Activated CD8-positive, alpha-beta memory T cell treated with anti-CD3 and anti-CD28 coated beads for 1 hour (primary cell): ENCODE data around the gene FGF10.

Experiments
- DNase-seq, 2 donors: peaks; one replicate each; pipeline ENCODE4 v3.0.0-alpha.2; 2020; ENCODE audit warnings: low read depth in 1 of 2; ENCODE audit errors: extremely low read depth in 1 of 2

The FGF10 gene

GRCh38 chr5:44358421-44358820 is 30.8 kb downstream of the FGF10 start:
- no peak for DNase-seq

- DNase-seq: no peak
Measured at GRCh38 chr5:44356231-44356630, 33.0 kb downstream of the FGF10 start.

- no peak for DNase-seq
Measured at GRCh38 chr5:44345871-44346270, 43.3 kb downstream of the FGF10 start.

DNA sequence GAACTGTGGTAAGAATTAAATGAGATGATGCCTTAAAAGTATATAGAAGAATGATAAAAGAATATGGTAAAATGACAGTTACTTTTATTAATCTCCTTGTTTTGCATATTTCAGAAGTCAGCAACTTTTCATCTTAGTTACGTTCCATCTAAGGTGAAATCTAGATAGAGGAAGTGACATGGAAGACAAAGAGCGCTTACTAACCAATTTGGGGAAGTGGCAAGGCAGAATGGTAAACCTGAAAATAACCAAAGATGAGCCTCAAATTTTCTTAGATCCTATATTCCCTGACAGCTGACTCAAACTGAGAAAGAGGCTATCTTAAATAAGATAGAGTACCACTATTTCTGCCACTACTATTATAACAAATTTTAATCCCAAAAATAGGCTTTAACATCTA is 52.5 kb downstream of the FGF10 start:
- no peak for DNase-seq

- no peak for DNase-seq
Measured at GRCh38 chr5:44334622-44335021, 54.6 kb downstream of the FGF10 start.

DNA sequence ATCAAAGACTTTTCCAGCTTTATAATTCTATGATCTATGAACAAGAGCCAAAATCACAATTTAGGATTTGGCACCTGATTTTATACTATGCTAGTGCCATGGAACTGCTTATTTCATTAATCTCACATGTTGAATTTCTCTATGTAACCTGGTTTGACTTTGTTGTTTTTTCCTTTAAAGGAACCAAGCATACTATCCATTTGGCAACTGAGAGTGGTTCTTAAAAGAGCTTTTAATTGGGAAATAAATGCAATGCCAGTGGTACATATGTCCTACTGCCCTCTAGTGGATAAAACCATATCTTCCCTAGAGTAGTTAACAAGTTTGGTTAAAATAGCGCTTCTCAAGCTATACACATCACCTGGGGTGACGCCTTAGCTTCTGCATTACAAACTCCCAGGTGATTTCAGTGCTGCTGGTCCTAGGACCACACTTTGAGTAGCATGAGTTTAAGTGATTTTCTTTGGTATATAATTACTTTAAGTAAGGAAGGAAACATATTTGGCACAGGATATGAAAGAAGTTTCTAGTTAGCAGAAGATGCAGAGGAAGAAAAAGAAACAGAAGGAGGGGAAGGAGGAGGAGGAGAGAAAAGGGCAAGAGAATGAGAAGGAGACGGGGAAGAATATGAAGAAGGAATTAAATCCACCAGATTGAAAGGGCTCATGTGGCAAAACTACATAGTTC is 56.8 kb downstream of the FGF10 start:
- no peak for DNase-seq

GRCh38 chr5:44331471-44332050 is 57.7 kb downstream of the FGF10 start:
- DNase-seq: no peak

GRCh38 chr5:44329716-44330115 is 59.5 kb downstream of the FGF10 start:
- DNase-seq: no peak

- no peak for DNase-seq
Measured at GRCh38 chr5:44321144-44321725, 68.0 kb downstream of the FGF10 start.

GRCh38 chr5:44320188-44320587 is 69.0 kb downstream of the FGF10 start:
- no peak for DNase-seq

- DNase-seq: no peak
Measured at GRCh38 chr5:44318883-44319282, 70.3 kb downstream of the FGF10 start.

- DNase-seq: no peak
Measured at GRCh38 chr5:44312374-44312773, 76.8 kb downstream of the FGF10 start.

- DNase-seq: no peak
Measured at GRCh38 chr5:44300551-44300950, 88.7 kb downstream of the FGF10 start.

- DNase-seq: no peak
Measured at GRCh38 chr5:44299394-44299793, 89.8 kb downstream of the FGF10 start.

DNA sequence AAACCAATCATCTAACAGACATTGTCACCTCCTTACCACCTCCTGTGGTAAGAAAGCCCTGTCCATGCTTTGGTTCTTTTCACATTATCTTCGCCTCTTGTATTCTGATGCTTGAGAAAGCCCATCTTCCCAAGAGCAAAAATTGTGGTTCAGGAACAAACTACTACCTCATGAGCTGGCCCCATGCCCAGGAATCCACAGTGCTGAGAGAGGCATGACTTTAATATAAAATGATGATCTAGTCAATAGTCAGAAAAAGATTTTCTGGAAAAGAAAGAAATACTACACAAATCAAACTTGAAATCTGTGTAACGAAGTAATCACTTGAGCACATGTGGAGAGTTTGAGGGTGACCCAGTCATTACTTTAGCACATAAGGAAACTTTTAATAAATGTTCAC is 94.7 kb downstream of the FGF10 start:
- no peak for DNase-seq

GRCh38 chr5:44292736-44293135 is 96.5 kb downstream of the FGF10 start:
- no peak for DNase-seq

DNA sequence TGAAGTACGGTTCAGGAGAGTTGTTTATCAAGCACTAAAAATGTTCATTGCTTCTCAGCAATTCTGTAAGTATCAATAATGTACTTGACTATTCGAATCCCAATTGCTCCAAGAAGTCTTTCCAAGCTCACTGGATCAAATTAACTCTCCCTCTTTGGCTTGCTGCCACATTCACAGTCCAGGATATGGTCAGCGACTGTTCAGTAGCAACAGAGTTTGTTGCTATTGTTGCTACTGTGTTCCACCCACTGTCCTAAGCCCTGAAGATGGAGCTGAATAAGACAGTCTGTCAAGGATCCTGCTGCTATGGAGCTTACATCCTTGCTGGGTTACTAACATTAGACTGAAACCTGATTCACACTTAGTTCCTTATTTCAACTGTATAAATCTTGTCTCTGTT is 110.8 kb downstream of the FGF10 start:
- no peak for DNase-seq

DNA sequence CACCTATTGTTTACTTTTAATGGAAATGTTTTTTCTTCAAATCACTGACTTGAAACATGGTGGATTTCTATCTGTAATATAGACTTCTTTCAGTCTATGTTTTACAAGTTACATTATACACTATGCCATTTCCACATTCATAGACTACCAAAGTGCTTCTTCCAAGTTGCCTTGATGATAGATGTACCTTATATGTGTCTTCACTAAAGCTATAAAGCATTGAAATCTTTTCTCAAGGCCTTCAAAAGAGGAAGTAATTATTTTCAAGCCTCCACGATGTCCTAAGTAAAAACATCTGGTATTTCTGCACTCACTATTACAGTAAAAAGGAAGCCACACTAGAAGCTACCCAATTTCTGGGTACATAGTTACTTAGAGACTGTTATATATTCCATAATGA is 113.3 kb downstream of the FGF10 start:
- DNase-seq: no peak

- DNase-seq: no peak
Measured at GRCh38 chr5:44275329-44275728, 113.9 kb downstream of the FGF10 start.

GRCh38 chr5:44267909-44268308 is 121.3 kb downstream of the FGF10 start:
- no peak for DNase-seq

DNA sequence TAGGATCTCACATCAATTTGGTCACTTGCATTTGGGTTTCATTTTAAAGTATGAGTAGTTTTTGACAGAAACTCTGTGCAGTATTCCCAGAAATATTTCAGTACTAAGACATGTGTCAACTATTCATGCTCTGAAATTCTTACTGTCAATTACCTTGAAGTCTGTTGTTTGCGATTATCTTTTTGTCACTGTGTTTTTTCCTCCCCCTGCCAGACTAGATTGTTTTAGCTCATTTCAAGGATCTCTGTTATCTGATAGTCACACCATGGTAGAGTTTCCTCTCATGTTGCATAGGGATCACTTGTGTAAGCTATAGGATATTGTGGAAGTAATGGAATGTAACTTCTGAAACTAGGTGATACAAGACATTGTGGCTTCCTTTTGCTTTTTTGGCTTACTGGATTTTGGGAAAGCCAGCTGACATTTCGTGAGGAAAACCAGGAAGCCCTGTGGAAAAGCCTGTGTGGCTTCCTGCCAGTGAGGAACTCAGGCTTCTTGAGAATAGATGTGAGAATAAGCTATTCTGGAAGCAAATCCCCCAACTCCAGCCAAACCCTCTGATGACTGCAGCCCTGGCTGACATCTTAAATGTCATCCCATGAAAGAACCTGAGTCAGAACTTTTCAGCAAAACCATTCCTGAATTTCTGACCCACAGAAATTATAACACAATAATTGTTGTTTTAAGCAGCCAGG is 122.2 kb downstream of the FGF10 start:
- DNase-seq: no peak

GRCh38 chr5:44265713-44266112 is 123.5 kb downstream of the FGF10 start:
- DNase-seq: no peak
